HG02759 (cell line): ENCODE measurements around the gene GLIPR2.
A peak's percentile ranks its signal among the peaks of the same experiment; 100 is the strongest.
"Not testable (repeated sequence)": the region's sequence is repeated elsewhere in the genome, so short reads cannot be mapped to it uniquely, and the experiment has no call there.

Source experiments
- ATAC-seq: cut with Tn5 transposase; IDR thresholded peaks from one replicate; pipeline ENCODE4 v1.9.1; 2021; ENCODE audit warnings: mild to moderate bottlenecking, moderate library complexity; ENCODE audit not compliant: unreplicated experiment

The GLIPR2 gene

DNA sequence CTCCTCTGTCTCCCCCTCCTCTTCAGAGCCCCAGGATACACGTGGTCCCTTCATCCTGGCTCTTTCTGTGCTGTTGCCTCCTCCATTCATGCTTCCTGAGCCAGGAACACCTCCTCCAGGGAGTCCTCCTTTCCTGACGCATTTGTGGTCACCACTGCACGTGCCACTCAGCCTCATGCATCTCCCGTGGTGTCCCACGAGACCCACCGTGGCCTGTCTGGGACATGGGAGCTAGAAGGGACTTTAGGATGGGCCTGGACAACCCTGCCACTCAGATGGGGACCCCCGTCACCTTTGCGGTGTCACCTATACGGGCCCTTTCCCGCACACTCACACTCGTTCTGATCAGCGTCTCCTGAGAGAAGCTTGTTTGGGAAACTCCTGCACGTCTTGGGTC, 6.7 kb downstream of the GLIPR2 start:
- ATAC-seq, result no peak

DNA sequence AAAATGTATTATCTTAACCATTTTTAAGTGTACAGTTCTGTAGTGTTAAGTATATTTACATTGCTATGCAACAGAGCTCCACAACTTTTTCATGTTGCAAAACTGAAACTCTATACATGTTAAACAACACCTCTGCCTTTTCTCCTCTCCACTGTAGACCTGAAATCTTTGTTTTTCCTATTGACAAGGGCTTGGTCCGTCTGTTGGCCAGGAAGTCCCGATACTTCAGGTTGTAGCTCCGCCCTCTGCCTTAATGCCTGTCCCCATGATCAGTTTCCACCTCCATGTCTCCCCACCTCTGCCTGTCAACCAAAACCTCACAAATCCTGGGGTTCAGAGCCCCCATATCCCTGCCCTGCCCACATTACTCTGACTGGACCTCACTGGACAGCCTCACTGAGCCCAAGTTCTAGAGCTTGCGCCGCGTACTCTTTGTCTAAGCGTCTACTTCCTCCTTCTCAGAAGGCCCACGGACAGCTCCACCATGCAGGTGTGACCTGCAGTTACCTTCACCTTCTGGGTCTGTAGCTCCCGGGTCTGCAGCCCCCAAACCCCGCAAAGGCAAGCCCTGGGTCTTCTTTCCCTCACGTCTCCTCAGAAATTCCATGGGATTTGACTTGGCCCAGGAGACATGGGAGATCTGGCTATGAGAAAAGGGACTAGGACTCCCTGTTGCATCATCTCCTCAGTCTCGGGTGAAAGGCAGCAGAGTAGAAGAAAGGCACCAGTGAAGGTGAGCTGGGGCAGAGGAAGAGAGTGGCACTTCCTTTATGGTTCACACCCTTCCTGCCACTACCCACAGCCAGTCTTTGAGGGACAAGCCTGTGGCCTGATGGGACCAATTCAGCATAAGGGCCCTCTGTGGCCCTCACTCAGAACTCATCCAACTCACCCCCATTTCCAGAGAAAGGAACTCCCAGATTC, 8.0 kb downstream of the GLIPR2 start:
- no peak for ATAC-seq

DNA sequence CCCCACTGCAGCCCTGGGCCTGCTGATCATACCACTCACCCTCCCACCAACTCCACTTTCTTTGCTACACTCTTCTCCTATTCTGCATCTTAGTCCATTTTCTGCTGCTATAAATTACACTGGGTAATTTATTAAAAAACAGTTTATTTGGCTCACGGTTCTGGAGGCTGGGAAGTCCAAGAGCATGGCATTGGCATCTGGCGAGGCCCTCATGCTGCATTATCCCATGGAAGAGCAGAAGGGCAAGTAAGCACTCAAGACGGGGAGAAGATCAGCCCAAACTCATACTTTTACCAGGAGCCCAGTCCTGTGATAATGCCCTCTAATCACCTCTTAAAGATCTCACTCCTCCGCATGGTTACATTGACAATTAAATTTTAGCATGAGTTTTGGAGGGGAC, 9.4 kb downstream of the GLIPR2 start:
- ATAC-seq, result no peak

DNA sequence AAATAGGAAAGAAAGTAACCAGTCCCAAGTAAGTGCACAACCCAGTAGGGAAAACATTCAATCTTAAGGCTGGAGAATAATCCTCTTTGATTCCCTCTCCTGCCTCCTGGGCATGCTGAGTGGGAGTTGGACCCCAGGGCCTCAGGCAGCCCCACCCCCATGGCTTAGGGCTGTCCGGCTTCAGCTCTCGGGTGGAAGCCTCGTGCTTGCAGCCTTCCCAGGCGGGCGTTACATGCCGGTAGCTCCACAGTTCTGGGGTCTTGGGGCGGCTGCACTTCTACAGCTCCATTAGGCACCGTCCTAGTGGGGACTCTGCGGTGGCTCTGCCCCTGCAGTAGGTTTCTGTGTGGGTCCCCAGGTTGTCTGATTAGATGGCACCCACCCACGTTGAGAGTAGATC, 10.1 kb downstream of the GLIPR2 start:
- no peak for ATAC-seq

DNA sequence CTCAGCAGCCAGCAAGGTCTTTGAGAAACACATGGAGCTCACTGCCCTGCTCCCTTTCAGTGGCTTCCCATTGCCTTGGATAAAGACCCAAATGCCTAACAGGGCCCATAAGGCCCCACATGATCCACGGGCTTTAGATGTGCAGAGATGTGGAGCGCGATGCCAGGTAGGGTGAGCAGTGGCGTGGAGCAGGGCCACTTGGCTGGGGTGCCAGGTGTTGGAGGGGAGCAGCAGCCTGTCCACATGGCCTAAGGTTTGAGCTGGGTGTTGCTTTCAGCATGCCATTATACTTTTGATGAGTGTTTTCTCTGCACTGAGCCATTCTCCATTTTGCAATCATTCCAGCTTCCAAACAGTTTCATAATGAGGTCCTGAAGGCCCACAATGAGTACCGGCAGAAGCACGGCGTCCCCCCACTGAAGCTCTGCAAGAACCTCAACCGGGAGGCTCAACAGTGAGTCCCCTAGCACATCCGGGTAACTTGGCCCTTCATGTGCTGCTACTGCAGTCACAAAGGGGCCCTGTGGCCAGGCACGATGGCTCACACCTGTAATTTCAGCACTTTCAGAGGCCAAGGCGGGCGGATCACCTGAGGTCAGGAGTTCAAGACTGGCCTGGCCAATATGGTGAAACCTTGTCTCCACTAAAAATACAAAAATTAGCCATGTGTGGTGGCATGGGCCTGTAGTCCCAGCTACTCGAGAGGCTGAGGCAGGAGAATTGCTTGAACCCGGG, 11.1 kb downstream of the GLIPR2 start:
- no peak for ATAC-seq

DNA sequence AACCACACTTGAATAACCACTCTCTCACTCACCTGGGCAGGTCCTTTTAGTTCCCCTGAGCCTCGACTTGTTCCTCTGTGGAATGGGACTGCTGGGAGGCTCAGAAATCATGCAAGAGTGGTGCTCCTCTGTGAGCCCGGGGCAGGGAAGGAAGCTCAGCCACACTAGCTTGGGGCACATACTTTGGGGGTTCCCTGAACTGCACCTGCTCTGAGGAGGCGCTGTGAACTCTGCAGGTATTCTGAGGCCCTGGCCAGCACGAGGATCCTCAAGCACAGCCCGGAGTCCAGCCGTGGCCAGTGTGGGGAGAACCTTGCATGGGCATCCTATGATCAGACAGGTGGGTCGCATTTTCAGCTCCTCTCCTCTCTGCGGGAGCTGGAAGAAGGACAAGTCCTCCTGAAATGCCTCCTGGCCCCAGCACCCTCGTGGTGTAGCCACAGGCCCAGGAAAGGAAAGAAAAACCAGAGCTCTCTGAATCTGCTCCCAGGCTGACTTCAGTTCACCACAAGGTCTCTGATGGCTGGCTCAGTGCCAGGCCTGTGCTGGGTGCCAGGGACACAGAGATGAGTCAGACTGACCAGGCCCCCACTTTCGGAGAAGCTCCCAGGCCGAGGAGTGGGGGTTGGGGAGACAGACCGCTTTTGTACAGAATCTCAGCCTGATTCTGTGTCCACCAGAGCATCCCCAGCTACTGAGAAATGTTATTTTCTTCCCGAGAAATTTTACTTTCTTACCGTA, 11.9 kb downstream of the GLIPR2 start:
- peak; percentile 39 for ATAC-seq

DNA sequence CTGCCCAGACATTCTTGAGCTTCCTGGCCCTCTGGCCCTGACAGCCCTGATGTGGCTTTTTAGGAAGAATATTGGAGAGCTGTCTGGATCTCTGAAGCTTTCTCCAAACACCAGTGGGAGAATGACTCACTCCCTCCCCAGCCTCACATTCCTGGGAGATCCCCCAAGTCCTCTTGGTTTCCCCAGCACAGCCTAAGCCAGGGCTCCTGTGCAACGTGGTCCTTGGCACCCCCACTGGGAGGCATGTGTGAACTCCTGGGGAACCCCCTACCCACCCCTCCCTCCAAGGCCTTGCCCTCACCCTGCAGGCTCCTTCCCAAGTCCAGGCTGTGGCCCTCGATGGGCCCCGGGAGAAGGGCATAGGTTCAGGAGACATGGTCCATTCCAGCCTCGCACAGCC, 12.7 kb downstream of the GLIPR2 start:
- no peak for ATAC-seq

DNA sequence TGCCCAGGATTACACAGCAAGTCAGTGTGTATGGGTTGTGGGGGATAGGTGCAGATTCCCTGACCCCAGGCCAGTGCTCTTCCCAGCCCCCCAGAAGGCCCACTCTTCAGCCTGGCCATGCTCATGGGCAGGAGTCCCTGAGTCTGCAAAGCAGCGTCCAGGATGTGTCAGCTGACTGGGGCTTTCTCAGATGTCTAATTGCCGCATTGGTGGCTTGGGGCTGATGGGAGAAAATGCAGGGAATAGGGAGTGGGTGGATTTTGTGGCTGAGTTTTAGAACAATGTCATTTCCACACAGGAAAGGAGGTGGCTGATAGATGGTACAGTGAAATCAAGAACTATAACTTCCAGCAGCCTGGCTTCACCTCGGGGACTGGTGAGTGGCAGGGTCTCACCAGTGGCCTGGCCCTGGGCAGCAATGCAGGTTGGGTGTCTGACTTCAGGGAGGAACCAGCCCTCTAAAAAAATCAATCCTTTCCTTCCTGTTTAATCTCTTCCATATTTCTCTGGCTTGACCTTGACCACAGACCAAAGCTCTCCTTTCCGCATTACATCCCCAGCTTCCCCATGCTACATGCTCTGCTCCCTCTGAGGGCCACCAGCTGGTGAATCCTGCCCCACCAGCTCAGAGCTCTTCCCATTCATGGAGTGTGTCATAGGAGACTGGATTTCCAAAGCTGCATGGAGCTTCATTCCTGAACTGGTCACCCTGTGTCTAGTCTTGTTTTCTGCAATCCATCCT, 14.2 kb downstream of the GLIPR2 start:
- no peak for ATAC-seq

DNA sequence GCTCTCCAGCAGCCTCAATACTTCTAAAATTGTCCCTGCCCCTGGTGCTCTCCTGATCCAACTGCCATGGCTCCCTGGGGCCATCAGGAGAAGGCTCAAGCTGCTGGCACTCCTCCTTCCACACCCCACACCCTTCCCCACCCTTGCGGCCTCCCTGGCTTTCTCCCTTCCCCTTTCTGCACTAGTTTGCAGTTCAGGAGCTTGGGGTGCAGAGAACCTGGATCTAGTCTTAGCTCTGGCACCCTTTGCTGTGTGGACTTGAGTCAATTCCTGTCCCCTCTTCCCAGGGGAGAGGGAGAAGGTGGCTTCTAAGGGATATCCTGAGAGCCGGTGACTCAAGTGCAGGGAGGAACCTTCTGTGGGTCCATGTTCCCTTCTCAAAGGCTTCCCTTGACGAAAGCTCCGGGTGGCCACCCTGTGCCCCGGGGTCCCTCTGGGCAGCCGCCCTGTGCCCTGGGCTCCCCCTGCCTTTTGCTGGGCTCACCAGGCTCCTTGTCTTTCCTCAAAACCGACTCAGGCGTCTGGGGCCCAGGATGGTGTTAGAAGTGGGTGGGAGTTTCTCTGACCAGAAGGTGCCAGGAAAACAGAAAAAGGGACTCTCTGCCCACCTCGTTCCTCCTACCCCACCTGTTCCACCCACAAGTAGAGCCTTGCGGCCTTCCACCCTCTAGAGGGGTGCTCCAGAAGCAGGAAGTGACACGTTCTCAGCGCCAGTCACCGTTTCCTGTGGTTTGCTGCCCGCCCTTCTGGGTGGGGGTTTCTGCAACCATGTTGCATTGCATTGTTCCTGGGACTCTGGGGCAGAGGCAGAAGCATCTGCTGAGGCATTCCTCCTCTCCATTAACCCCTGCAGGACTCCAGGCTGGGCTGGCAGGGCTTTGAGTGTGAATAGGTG, 15.0 kb downstream of the GLIPR2 start:
- ATAC-seq, result peak; percentile 87

DNA sequence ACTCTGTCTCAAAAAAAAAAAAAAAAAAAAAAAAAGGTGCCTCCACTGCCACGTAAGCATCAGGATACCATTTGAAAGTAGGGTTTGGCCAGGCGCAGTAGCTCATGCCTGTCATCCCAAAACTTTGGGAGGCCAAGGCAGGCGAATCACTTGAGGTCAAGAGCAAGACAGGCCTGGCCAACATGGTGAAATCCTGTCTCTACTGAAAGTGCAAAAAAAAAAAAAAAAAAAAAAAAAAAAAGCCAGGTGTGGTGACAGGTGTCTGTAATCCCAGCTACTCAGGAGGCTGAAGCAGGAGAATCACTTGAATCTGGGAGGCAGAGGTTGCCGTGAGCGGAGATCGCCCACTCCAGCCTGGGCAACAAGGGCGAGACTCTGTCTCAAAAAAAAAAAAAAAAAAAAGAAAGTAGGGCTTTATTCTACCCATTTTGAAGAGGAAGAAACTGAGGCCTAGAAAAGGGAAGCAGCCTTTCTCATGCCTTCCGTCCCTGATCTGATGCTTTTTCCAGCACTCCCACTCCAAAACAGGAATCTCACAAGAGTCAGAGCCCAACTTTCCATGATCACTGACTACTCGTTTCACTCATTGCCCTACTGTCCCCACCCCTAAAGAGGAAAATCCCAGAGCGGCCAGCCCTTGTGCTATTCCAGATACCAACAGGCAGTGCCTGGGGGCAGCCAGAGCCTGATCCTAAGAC, 16.4 kb downstream of the GLIPR2 start:
- ATAC-seq, result no peak

DNA sequence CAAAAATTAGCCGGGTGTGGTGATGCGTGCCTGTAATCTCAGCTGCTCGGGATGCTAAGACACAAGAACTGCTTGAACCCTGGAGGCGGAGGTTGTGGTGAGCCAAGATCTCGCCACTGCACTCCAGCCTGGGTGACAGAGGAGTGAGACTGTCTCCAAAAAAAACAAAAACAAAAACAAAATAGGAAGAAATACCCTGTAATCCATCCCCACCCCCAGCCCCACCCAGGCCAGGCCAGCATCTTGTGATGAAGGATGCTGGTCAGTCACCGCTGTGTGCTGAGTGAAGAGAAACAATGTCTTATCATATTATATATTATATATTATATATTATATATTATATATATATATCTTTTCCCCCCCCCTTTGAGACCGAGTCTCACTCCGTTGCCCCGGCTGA, 17.2 kb downstream of the GLIPR2 start:
- no peak for ATAC-seq

DNA sequence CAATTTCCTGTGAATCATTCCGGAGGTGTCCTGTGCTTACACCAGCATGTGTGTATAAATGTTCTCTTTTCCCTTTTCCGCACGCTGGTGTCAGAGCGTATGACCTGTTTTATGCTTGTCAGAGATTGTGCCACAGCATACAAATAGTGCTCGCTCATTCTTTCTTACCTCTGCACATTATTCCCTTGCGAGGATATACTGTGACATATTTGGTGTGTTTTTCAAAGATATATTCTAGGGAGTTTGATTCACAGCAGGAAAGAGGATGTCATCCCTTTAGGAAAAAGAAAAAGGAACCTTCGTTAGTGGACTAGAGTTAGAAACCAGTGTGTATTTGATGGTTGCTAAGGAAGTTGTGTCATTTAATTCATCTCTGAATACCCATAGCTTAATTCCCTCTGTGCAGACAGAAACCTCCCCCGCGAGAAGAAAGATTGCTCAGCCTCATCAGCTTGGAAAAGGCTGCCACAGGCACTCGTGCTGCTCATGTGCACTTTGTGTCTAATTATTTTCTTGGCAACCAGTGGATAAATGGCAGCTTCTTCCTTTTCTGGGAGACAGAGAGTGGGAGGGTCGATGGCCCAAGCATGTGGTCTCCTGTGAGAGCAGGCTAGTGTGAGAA, 17.9 kb downstream of the GLIPR2 start:
- no peak for ATAC-seq

DNA sequence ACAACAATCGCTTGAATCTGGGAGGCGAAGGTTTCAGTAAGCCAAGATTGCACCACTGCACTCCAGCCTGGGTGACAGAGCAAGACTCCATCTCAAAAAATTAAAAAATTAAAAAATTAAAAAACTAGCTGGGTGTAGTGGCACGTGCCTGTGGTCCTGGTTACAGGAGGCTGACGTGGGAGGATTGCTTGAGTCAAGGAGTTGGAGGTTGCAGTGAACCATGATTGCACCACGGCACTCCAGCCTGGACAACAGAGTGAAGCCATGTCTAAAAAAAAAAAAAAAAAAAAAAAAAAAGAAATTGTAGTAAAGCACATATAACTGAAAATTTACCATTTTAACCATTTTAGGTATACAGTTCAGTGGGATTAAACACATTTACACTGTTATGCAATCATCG, 19.6 kb downstream of the GLIPR2 start:
- ATAC-seq, result no peak

DNA sequence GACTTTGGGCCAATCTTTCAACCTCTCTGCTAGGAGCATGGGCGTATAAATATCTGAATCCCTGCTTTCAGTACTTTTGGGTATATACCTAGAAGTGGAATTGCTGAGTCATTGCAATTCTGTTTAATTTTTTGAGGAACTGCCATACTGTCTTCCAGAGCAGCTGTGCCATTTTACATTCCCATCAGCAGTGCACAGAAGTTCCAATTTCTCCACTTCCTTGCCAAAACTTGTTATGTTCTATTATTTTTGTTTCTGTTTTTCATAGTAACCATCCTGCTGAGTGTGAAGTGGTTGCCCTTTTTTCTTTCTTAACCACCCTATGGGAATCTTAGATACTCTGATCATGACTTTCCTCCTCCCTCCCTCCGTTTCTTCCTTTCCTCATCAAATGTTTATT, 21.6 kb downstream of the GLIPR2 start:
- no peak for ATAC-seq

DNA sequence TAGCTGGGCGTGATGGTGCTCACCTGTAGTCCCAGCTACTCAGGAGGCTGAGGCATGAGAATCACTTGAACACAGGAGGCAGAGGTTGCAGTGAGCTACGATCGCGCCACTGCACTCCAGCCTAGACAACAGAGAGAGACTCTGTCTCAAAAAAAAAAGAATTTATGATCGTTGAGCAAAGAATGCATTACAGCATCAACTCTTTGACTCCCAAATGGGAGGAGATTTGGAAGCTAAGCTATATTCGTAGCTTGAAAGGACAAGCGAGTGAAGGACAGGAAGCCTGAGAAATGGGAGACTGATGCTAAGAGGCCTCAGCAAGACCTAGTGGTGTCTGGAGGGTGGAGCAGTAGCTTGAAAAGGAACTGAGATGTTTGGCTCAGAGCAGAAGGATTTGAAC, 22.4 kb downstream of the GLIPR2 start:
- no peak for ATAC-seq

DNA sequence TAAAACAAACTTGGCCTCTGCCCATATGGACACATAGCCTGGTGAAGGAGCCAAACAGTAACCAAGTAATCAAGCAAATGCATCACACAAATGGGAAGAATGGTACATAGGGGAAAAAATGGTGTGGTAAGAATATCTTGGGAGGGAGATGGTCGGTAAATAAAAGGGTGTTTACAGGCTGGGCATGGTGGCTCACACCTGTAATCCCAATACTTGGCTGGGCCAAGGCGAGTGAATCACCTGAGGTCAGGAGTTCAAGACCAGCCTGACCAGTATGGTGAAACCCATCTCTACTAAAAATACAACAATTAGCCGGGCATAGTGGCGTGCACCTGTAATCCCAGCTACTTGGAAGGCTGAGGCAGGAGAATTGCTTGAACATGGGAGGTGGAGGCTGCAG, 23.0 kb downstream of the GLIPR2 start:
- ATAC-seq, result not testable (repeated sequence)

DNA sequence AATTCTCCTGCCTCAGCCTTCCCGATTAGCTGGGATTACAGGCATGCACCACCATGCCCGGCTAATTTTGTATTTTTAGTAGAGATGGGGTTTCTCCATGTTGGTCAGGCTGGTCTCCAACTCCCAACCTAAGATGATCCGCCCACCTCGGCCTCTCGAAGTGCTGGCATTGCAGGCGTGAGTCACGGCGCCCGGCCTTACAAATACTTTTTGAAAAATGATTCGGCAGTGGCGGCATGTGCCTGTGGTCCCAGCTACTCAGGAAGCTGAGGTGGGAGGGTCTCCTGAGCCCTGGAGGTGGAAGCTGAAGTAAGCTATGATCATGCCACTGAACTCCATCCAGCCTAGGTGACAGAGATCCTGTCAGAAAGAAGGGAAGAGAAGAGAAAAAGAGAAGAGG, 23.6 kb downstream of the GLIPR2 start:
- ATAC-seq, result not testable (repeated sequence)

DNA sequence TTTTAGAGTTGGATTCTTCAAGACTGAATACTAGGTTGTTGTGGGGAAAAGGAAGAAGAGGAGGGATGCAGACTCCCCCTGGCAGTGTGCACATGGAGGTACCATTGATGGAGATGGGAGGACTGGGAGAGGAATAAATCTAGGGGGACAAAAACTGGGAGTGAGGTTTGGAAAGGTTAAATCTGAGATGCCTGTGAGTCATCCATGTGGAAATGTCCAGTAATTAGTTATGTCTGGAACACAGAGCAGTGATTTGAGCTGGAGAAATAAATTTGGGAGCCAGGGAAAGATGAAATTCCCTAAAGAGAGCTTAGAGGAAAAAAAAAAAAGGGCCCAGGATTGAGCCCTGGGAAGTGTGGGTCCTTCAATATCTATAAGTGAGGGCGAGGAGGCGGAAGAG, 24.7 kb downstream of the GLIPR2 start:
- no peak for ATAC-seq

DNA sequence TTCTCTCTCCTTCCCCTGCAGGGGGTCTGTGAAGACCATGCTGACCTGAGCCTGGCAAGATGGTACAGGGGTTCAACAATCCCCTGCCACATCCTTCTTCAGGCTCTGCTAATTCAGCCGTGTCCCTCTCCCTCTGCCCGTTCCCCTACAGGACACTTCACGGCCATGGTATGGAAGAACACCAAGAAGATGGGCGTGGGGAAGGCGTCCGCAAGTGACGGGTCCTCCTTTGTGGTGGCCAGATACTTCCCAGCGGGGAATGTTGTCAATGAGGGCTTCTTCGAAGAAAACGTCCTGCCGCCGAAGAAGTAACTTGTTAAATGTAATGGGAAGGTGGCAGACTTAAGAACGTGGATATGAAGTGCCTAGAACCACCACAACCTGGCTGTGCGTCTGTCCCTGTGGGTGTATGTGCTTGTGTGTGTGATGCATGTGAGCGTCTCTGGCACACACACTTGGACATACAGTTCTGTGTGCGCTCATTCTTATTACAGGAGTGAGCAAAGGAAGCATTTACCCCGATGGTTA, 25.7 kb downstream of the GLIPR2 start:
- no peak for ATAC-seq
